GM12864 (cell line): ENCODE measurements around the gene NOTCH4.

ENCODE experiments used
- DNase-seq: peaks from one replicate; pipeline ENCODE4 v3.0.0-alpha.2; 2011; ENCODE audit warnings: low read depth
- H3K4me3 ChIP-seq: 2 replicates; pipeline ENCODE4 v1.5.1; 2011; ENCODE audit warnings: mild to moderate bottlenecking, low read depth, low read length, control low read depth
- CTCF ChIP-seq: IDR thresholded peaks from 2 replicates; pipeline ENCODE4 v1.5.1; 2011; ENCODE audit warnings: low read depth, mild to moderate bottlenecking, moderate library complexity, low read length, control low read depth, inconsistent platforms; ENCODE audit errors: missing control alignments

The NOTCH4 gene

GRCh38 chr6:32149092-32149755 lies 74.6 kb downstream of the NOTCH4 start:
- no peak for TF ChIP-seq CTCF
- no peak overlapping the region for H3K4me3 ChIP-seq
- no peak for DNase-seq

GRCh38 chr6:32148289-32149091 lies 75.4 kb downstream of the NOTCH4 start:
- no peak overlapping the region for H3K4me3 ChIP-seq
- no peak for TF ChIP-seq CTCF
- no peak for DNase-seq

- DNase-seq, result no peak
- no peak overlapping the region for H3K4me3 ChIP-seq
- TF ChIP-seq CTCF, result peak; percentile 15
These were observed 76.3 kb downstream of the NOTCH4 start for GRCh38 chr6:32147401-32148132.

- no peak for DNase-seq
- no peak for TF ChIP-seq CTCF
- H3K4me3 ChIP-seq, result no peak overlapping the region
These were observed 77.2 kb downstream of the NOTCH4 start for GRCh38 chr6:32146687-32147086.

GRCh38 chr6:32146287-32146686 lies 77.6 kb downstream of the NOTCH4 start:
- no peak for TF ChIP-seq CTCF
- DNase-seq, result no peak

More at GRCh38 chr6:32146287-32146686, 77.6 kb downstream of the NOTCH4 start:
- no peak overlapping the region for H3K4me3 ChIP-seq
